B cell (primary cell): Measurements from ENCODE around the gene SLC37A2. TPM values are rescaled to one million over a fixed set of nuclear protein-coding genes. Genes with fewer than 3 reads are reported as not detected.

Experiments
- ATAC-seq: fragments of 200-7000 bp; cut with Tn5 transposase; one replicate; pipeline ENCODE4 v1.10.0; 2021; ENCODE audit warnings: low read depth, mild to moderate bottlenecking, moderate number of reproducible peaks, moderate library complexity
- CTCF ChIA-PET: fragments of 350-600 bp; sonication (Branson Sonifier 250); formaldehyde crosslinking; loops from one replicate; lab custom pipeline; 2021; ENCODE audit warnings: antibody characterized with exemption, inconsistent platforms; lab: Charles Lee
- POLR2A ChIA-PET: fragments of 350-600 bp; sonication (Branson Sonifier 250); formaldehyde crosslinking; loops from one replicate; lab custom pipeline; 2021; ENCODE audit warnings: antibody characterized with exemption; lab: Charles Lee
- DNase-seq: peaks from one replicate; pipeline ENCODE4 v3.0.0; 2013
- H2AFZ ChIP-seq: 2 replicates; pipeline ENCODE4 v1.6.1; 2012; ENCODE audit warnings: mild to moderate bottlenecking, low read depth, low read length; ENCODE audit not compliant: insufficient read depth, poor library complexity, severe bottlenecking
- H3K27ac ChIP-seq, 2 donors: 1 replicate in 1 of 2; 2 replicates in 1 of 2; pipeline ENCODE4 v1.5.1; 2012 to 2013; ENCODE audit warnings: low read length in 2 of 2, mild to moderate bottlenecking in 2 of 2, moderate library complexity in 1 of 2
- H3K27me3 ChIP-seq, 4 experiments: fragments of 200-600 bp in 1 of 4; sonication (generic) in 1 of 4; replicated peaks in 1 of 4; 1 replicate in 2 of 4; 2 replicates in 2 of 4; pipeline versions ENCODE4 v1.6.1 to v1.7.0; 2013 to 2016; ENCODE audit warnings: low read length in 3 of 4, mild to moderate bottlenecking in 2 of 4, mixed read lengths in 1 of 4, moderate library complexity in 1 of 4; ENCODE audit not compliant: insufficient read depth in 4 of 4, control insufficient read depth in 3 of 4; ENCODE audit errors: control extremely low read depth in 1 of 4
- H3K36me3 ChIP-seq, 2 experiments: replicated peaks in 1 of 2; 1 replicate in 1 of 2; 2 replicates in 1 of 2; pipeline versions ENCODE4 v1.6.1 to v1.7.1; 2013; ENCODE audit warnings: low read length in 1 of 2; ENCODE audit not compliant: insufficient read depth in 2 of 2, control insufficient read depth in 1 of 2; ENCODE audit errors: control extremely low read depth in 1 of 2, extremely low read depth in 1 of 2
- H3K4me1 ChIP-seq, 2 donors: fragments of 200-600 bp in 1 of 2; sonication (generic) in 1 of 2; 1 replicate in 1 of 2; 2 replicates in 1 of 2; pipeline versions ENCODE4 v1.5.1 to v1.6.1; 2013 to 2017; ENCODE audit warnings: low read length in 2 of 2; ENCODE audit not compliant: control insufficient read depth in 2 of 2, insufficient read depth in 2 of 2
- H3K4me2 ChIP-seq: replicated peaks from 2 replicates; pipeline ENCODE3; 2012; ENCODE audit warnings: mild to moderate bottlenecking, low read depth, low read length; ENCODE audit not compliant: poor library complexity, severe bottlenecking
- H3K4me3 ChIP-seq, 5 experiments: fragments of 200-600 bp in 1 of 5; sonication (generic) in 1 of 5; 1 replicate in 3 of 5; 2 replicates in 2 of 5; pipeline versions ENCODE4 v1.5.1 to v1.7.0; 2011 to 2016; ENCODE audit warnings: low read length in 4 of 5, mild to moderate bottlenecking in 4 of 5, low read depth in 2 of 5, control low read depth in 1 of 5, moderate library complexity in 1 of 5; ENCODE audit not compliant: insufficient read depth in 1 of 5; ENCODE audit errors: control extremely low read depth in 1 of 5, extremely low read depth in 1 of 5
- H3K79me2 ChIP-seq: fragments of 200-600 bp; sonication (generic); one replicate; pipeline ENCODE4 v1.6.0; 2016; ENCODE audit warnings: low read length; ENCODE audit not compliant: control insufficient read depth, insufficient read depth
- H3K9ac ChIP-seq: fragments of 200-600 bp; sonication (generic); 2 replicates; pipeline ENCODE4 v1.6.1; 2017; ENCODE audit warnings: mild to moderate bottlenecking, low read length, moderate library complexity
- H3K9me3 ChIP-seq, 3 donors: one replicate each; pipeline versions ENCODE4 v1.6.1 to v1.7.1; 2013; ENCODE audit warnings: low read length in 2 of 3; ENCODE audit not compliant: control insufficient read depth in 2 of 3, insufficient read depth in 1 of 3; ENCODE audit errors: control extremely low read depth in 1 of 3
- H4K20me1 ChIP-seq: 2 replicates; pipeline ENCODE4 v1.6.0; 2012; ENCODE audit warnings: mild to moderate bottlenecking, low read length; ENCODE audit not compliant: insufficient read depth, control insufficient read depth, poor library complexity, severe bottlenecking
- H3K27ac Mint-ChIP-seq: one replicate; pipeline ENCODE4 v1.8.0; 2021; ENCODE audit warnings: mixed read lengths
- H3K27me3 Mint-ChIP-seq: one replicate; pipeline ENCODE4 v1.8.0; 2021; ENCODE audit warnings: mixed read lengths
- H3K4me1 Mint-ChIP-seq: one replicate; pipeline ENCODE4 v1.8.0; 2021; ENCODE audit warnings: mixed read lengths
- H3K4me3 Mint-ChIP-seq: one replicate; pipeline ENCODE4 v1.8.0; 2021; ENCODE audit warnings: mixed read lengths
- H3K9me3 Mint-ChIP-seq: one replicate; pipeline ENCODE4 v1.8.0; 2022; ENCODE audit warnings: mixed read lengths; ENCODE audit not compliant: insufficient read depth
- EZH2 ChIP-seq: IDR thresholded peaks from 2 replicates; pipeline ENCODE4 v1.6.1; 2012; ENCODE audit warnings: borderline replicate concordance, low read depth, mild to moderate bottlenecking, moderate library complexity, low read length; ENCODE audit not compliant: insufficient read depth, poor library complexity, severe bottlenecking
- WGBS: methylation state at CpG from one replicate; pipeline ENCODE4 v1.1.5; 2013; ENCODE audit warnings: missing lambda C conversion rate; ENCODE audit not compliant: insufficient coverage; 5-methylcytosine and 5-hydroxymethylcytosine counted together
- intact Hi-C: fragments of 100-400 bp; cut with micrococcal nuclease; formaldehyde crosslinking; loops from one replicate; pipeline ENCODE4 v1.10.0; 2022
- polyA plus RNA-seq: library from polyadenylated mRNA; depleted of rRNA; stranded (reverse); fragments of >200 nt; gene quantifications from 2 replicates; pipeline ENCODE4 v1.2.3, GENCODE V29; 2012
- total RNA-seq, 2 donors: library from RNA; stranded (reverse); fragments of 120-200 nt in 1 of 2; gene quantifications; 1 replicate in 1 of 2; 2 replicates in 1 of 2; pipeline versions ENCODE4 v1.2.3 to v1.2.4, GENCODE V29; 2013 to 2022
- TF ChIP-seq, protein P1 (sequence below): fragments of 200-600 bp; IDR thresholded peaks from one replicate; pipeline ENCODE4 v1.8.0; 2022; ENCODE audit warnings: antibody characterized with exemption, mild to moderate bottlenecking

Gene SLC37A2
- total and polyA plus RNA-seq, 2 donors (not counting 1 experiment from before 2014, with no cell fraction given): 7.6 to 27.0 TPM

DNA sequence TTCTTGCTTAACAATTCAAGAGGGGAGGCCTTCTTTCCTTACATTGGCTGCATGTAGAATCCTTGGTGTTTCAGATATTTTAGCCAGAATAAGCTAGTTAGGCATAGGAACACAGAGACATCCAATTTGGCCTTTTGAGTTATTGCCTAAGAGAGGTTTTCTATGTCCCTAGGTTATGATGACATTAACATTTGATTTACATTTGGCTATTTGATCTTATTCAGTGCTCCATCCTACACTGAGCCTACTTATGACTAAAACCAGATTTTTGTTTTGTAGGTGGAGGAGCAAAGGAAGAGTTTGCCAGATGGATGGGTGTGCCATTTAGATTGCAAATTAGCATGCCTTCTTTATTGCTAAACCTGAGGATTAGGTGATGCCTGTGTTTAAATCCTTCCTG, 11.1 kb upstream of the SLC37A2 start:
- H3K27me3 Mint-ChIP-seq: no peaks in the 10 kb centered on the region
- Histone ChIP-seq H3K27ac (no peak overlapping the region), H3K4me3 (no peak overlapping the region), H3K4me1 (no peaks in the 10 kb centered on the region), H3K9ac (no peak overlapping the region), H3K4me2 (no peak overlapping the region), H3K36me3 (no peaks in the 10 kb centered on the region), H4K20me1 (no peaks in the 10 kb centered on the region), H3K27me3 (no peaks in the 10 kb centered on the region), H2AFZ (no peak overlapping the region), H3K79me2 (no peaks in the 10 kb centered on the region), H3K9me3 (no peaks in the 10 kb centered on the region)
- TF ChIP-seq, protein P1, sequence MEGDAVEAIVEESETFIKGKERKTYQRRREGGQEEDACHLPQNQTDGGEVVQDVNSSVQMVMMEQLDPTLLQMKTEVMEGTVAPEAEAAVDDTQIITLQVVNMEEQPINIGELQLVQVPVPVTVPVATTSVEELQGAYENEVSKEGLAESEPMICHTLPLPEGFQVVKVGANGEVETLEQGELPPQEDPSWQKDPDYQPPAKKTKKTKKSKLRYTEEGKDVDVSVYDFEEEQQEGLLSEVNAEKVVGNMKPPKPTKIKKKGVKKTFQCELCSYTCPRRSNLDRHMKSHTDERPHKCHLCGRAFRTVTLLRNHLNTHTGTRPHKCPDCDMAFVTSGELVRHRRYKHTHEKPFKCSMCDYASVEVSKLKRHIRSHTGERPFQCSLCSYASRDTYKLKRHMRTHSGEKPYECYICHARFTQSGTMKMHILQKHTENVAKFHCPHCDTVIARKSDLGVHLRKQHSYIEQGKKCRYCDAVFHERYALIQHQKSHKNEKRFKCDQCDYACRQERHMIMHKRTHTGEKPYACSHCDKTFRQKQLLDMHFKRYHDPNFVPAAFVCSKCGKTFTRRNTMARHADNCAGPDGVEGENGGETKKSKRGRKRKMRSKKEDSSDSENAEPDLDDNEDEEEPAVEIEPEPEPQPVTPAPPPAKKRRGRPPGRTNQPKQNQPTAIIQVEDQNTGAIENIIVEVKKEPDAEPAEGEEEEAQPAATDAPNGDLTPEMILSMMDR: no peak
- no peak for TF ChIP-seq EZH2
- ATAC-seq: no peak
- H3K9me3 Mint-ChIP-seq: no peaks in the 10 kb centered on the region
- ChIA-PET POLR2A (no interaction called here), CTCF (interaction anchor here (1.1 kb wide), 1 partner anchor 88 kb away, joined by 3 read pairs; no protein-coding TSS in a partner anchor)
- intact Hi-C loops: no loop called here
- no peak overlapping the region for H3K27ac Mint-ChIP-seq
- DNase-seq: no peak
- H3K4me1 Mint-ChIP-seq: no peaks in the 10 kb centered on the region
- H3K4me3 Mint-ChIP-seq: no peak overlapping the region

DNA sequence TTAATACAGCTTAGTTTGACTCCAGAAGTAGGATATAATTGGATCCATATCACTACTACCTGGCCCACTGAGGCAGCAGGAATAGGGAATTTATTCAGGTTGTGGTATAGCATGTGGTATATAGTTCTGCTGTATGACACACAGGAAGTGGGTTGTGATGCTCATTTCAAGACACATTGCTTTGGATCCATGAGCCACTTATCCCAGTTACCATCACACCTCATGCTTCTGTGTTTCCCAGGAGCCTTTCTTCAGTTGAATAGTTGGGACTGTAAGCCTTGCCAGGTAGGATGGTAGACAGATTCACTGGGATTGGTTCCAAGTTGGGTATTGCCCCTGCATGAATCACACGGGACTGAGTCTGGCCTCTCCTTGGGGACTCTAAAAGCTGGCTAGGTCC, 9.9 kb upstream of the SLC37A2 start:
- no peak overlapping the region for H3K27ac Mint-ChIP-seq
- H3K9me3 ChIP-seq: no peaks in the 10 kb centered on the region
- H4K20me1 ChIP-seq: no peaks in the 10 kb centered on the region
- H3K36me3 ChIP-seq: no peaks in the 10 kb centered on the region
- intact Hi-C loops: no loop called here
- no peak overlapping the region for H3K4me3 ChIP-seq
- H3K9ac ChIP-seq: no peak overlapping the region
- no peak overlapping the region for H3K27ac ChIP-seq
- ChIA-PET CTCF (interaction anchor here (1.1 kb wide), 1 partner anchor 87 kb away, joined by 3 read pairs; no protein-coding TSS in a partner anchor), POLR2A (no interaction called here)
- TF ChIP-seq EZH2: no peak
- TF ChIP-seq, protein P1: no peak
- no peak overlapping the region for H3K4me2 ChIP-seq
- H3K27me3 ChIP-seq: no peaks in the 10 kb centered on the region
- 100% methylated on average over 1 of the region's 1 CpG for WGBS
- H3K4me1 Mint-ChIP-seq: no peaks in the 10 kb centered on the region
- no peaks in the 10 kb centered on the region for H3K9me3 Mint-ChIP-seq
- DNase-seq (no peak), ATAC-seq (no peak)
- no peaks in the 10 kb centered on the region for H3K4me1 ChIP-seq
- H2AFZ ChIP-seq: no peak overlapping the region
- H3K79me2 ChIP-seq: no peaks in the 10 kb centered on the region
- H3K4me3 Mint-ChIP-seq: no peak overlapping the region
- no peaks in the 10 kb centered on the region for H3K27me3 Mint-ChIP-seq
